Breast epithelium (tissue), 3 donors: ENCODE results near the gene RIPOR3.

ENCODE experiments used
- POLR2A ChIP-seq: fragments of 450-650 bp; IDR thresholded peaks from one replicate; pipeline ENCODE4 v1.6.1; 2016; ENCODE audit warnings: antibody characterized with exemption, mild to moderate bottlenecking, moderate library complexity
- POLR2AphosphoS5 ChIP-seq, 3 donors: sonication (generic); formaldehyde crosslinking; IDR thresholded peaks; one replicate each; pipeline ENCODE4 v1.6.1; 2017; ENCODE audit warnings: antibody characterized with exemption in 3 of 3
- TF ChIP-seq, protein P1 (sequence below), 3 donors: fragments of 450-650 bp; IDR thresholded peaks; one replicate each; pipeline ENCODE4 v1.5.1; 2016 to 2017; ENCODE audit warnings: antibody characterized with exemption in 3 of 3, mild to moderate bottlenecking in 3 of 3, moderate library complexity in 3 of 3

DNA sequence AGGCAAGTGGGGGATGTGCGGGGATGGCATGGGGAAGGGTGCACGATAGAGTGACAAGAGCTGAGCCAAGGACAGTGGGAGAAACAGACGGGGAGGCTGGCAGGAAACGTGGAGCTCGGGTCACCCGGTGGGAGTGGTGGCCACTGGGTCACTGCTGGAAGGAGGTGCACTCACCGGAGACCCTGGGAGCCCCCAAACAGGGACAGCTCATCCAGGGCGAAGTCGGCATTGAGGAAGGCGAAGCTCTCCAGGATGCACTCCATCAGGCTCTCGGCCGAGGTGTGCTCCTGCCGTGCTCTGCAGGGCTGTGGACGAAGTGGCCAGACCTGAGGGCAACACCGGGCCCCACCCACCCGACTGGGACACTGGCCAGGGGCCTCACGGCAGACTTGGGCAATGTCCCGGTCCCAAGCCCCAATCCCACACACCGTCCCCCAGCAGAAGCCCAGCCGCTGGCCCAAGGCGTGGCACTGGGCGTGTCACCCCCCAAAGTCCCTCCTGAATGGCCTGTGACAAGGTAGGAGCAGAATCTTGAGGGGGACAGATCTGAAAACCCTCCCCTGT, 93.9 kb downstream of the RIPOR3 start:
- TF ChIP-seq, protein P1, sequence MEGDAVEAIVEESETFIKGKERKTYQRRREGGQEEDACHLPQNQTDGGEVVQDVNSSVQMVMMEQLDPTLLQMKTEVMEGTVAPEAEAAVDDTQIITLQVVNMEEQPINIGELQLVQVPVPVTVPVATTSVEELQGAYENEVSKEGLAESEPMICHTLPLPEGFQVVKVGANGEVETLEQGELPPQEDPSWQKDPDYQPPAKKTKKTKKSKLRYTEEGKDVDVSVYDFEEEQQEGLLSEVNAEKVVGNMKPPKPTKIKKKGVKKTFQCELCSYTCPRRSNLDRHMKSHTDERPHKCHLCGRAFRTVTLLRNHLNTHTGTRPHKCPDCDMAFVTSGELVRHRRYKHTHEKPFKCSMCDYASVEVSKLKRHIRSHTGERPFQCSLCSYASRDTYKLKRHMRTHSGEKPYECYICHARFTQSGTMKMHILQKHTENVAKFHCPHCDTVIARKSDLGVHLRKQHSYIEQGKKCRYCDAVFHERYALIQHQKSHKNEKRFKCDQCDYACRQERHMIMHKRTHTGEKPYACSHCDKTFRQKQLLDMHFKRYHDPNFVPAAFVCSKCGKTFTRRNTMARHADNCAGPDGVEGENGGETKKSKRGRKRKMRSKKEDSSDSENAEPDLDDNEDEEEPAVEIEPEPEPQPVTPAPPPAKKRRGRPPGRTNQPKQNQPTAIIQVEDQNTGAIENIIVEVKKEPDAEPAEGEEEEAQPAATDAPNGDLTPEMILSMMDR (IDR thresholded peaks at IDR 0.05): no peak
- TF ChIP-seq POLR2AphosphoS5 (IDR thresholded peaks at IDR 0.05) (no peak), POLR2A (no peak)
